ENCODE results near the gene CLDN3.

Gene CLDN3

DNA sequence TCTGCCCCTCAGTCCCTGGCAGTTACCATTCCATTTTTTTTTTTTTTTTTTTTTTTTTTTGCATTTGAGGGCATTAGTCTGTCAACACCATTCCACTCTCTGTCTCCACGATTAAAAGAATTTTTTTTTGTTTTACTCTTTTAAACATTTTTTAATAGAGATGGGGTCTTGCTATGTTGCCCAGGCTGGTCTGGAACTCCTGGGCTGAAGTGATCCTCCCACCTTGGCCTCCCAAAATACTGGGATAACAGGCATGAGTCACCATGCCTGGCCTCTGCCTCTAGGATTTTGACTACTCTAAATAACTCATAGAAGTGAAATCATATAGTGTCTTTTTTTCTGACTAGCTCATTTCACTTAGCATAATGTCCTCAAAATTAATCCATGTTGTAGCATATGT, 16.5 kb upstream of the CLDN3 start:
- Histone ChIP-seq H3K4me1 (ENCODE audit: insufficient read depth, poor library complexity, severe bottlenecking) (no peaks in the 10 kb centered on the region), H3K9me3 (ENCODE audit: severe bottlenecking) (peaks cover 3% of the 10 kb centered on the region), H3K4me3 (ENCODE audit: severe bottlenecking) (no peak overlapping the region), H3K27ac (ENCODE audit: poor library complexity, severe bottlenecking) (no peak overlapping the region), H3K27me3 (ENCODE audit: insufficient read depth, poor library complexity, severe bottlenecking) (no peaks in the 10 kb centered on the region), H3K36me3 (ENCODE audit: low read depth) (no peaks in the 10 kb centered on the region)
- no peak for DNase-seq (ENCODE audit: low spot score)
- TF ChIP-seq, protein P1, sequence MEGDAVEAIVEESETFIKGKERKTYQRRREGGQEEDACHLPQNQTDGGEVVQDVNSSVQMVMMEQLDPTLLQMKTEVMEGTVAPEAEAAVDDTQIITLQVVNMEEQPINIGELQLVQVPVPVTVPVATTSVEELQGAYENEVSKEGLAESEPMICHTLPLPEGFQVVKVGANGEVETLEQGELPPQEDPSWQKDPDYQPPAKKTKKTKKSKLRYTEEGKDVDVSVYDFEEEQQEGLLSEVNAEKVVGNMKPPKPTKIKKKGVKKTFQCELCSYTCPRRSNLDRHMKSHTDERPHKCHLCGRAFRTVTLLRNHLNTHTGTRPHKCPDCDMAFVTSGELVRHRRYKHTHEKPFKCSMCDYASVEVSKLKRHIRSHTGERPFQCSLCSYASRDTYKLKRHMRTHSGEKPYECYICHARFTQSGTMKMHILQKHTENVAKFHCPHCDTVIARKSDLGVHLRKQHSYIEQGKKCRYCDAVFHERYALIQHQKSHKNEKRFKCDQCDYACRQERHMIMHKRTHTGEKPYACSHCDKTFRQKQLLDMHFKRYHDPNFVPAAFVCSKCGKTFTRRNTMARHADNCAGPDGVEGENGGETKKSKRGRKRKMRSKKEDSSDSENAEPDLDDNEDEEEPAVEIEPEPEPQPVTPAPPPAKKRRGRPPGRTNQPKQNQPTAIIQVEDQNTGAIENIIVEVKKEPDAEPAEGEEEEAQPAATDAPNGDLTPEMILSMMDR (IDR thresholded peaks at IDR 0.05; ENCODE audit: poor library complexity, severe bottlenecking), result no peak
- ATAC-seq (ENCODE audit: low read depth), result no peak

DNA sequence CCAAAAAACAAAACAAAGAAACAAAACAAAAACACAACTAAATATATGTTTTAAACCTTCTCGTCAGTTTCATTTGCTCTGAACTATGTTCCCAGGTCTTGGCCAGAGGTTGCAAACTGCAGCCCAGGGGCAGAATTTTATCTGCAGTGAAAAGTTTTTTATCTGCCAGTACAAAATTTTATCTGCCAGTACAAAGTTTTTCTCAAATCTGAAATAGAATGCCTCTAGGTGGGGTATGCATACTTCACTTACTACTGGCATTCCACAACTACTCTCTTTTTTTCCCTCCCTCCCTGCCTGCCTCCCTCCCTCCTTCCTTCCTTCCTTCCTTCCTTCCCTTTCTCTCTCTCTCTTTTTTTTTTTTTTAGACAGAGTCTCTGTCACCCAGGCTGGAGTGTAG, 9.4 kb upstream of the CLDN3 start:
- Histone ChIP-seq H3K27me3 (ENCODE audit: insufficient read depth, poor library complexity, severe bottlenecking) (no peaks in the 10 kb centered on the region), H3K4me3 (ENCODE audit: severe bottlenecking) (no peak overlapping the region), H3K4me1 (ENCODE audit: insufficient read depth, poor library complexity, severe bottlenecking) (no peaks in the 10 kb centered on the region), H3K27ac (ENCODE audit: poor library complexity, severe bottlenecking) (no peak overlapping the region), H3K9me3 (ENCODE audit: severe bottlenecking) (no peaks in the 10 kb centered on the region), H3K36me3 (ENCODE audit: low read depth) (no peaks in the 10 kb centered on the region)
- DNase-seq (ENCODE audit: low spot score), result no peak
- ATAC-seq (ENCODE audit: low read depth), result no peak
- TF ChIP-seq, protein P1 (IDR thresholded peaks at IDR 0.05; ENCODE audit: poor library complexity, severe bottlenecking), result no peak

DNA sequence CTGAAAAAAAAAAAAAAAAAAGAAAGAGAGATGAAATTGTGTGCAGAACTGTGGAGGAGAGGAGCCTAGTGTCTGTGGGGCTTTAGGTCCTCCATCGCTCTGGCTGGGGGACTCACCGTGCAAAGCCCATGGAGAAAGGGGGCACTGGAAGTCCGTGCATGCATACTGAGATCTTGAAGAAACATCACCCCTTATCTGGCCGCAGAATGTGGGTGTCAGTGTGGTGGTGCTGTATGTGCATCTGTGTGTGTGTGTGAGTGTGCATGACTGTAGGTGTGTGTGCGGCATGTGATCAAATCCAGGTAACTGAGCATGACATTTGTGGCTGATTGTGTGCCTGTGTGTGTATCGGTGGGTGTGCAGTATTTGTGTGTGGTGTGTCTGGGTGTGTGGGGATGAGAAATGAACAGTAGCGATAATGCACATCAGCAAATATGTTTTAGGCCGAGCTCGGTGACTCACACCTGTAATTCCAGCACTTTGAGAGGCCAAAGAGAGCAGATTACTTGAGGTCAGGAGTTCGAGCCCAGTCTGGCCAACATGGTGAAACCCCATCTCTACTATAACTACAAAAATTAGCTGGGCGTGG, 8.8 kb upstream of the CLDN3 start:
- Histone ChIP-seq H3K27me3 (ENCODE audit: insufficient read depth, poor library complexity, severe bottlenecking) (no peaks in the 10 kb centered on the region), H3K9me3 (ENCODE audit: severe bottlenecking) (no peaks in the 10 kb centered on the region), H3K27ac (ENCODE audit: poor library complexity, severe bottlenecking) (no peak overlapping the region), H3K4me3 (ENCODE audit: severe bottlenecking) (no peak overlapping the region), H3K4me1 (ENCODE audit: insufficient read depth, poor library complexity, severe bottlenecking) (no peaks in the 10 kb centered on the region), H3K36me3 (ENCODE audit: low read depth) (no peaks in the 10 kb centered on the region)
- TF ChIP-seq, protein P1 (IDR thresholded peaks at IDR 0.05; ENCODE audit: poor library complexity, severe bottlenecking), result no peak
- ATAC-seq (ENCODE audit: low read depth) (no peak), DNase-seq (ENCODE audit: low spot score) (no peak)

DNA sequence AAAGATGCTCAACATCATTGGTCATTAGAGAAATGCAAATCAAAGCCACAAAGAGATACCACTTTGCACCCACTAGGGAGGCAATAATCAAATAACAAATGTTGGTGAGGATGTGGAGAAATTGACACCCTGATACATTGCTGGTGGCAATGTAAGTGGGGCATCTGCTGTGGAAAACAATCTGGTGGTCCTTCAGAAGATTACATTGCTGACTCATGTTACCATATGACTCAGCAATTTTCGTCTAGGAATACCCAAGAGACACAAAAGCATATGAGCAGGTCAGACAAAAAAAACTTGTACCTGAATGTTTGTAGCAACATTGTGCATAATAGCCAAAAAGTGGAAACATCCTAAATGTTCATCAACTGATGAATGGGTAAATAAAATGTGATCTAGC, 4.9 kb upstream of the CLDN3 start:
- no peaks in the 10 kb centered on the region for H3K36me3 ChIP-seq (ENCODE audit: low read depth)
- DNase-seq (ENCODE audit: low spot score) (no peak), ATAC-seq (ENCODE audit: low read depth) (no peak)
- TF ChIP-seq, protein P1 (IDR thresholded peaks at IDR 0.05; ENCODE audit: poor library complexity, severe bottlenecking), result no peak
- H3K4me1 ChIP-seq (ENCODE audit: insufficient read depth, poor library complexity, severe bottlenecking), result no peaks in the 10 kb centered on the region
- no peak overlapping the region for H3K27ac ChIP-seq (ENCODE audit: poor library complexity, severe bottlenecking)
- no peaks in the 10 kb centered on the region for H3K9me3 ChIP-seq (ENCODE audit: severe bottlenecking)
- H3K27me3 ChIP-seq (ENCODE audit: insufficient read depth, poor library complexity, severe bottlenecking), result peaks cover 10% of the 10 kb centered on the region
- no peak overlapping the region for H3K4me3 ChIP-seq (ENCODE audit: severe bottlenecking)

DNA sequence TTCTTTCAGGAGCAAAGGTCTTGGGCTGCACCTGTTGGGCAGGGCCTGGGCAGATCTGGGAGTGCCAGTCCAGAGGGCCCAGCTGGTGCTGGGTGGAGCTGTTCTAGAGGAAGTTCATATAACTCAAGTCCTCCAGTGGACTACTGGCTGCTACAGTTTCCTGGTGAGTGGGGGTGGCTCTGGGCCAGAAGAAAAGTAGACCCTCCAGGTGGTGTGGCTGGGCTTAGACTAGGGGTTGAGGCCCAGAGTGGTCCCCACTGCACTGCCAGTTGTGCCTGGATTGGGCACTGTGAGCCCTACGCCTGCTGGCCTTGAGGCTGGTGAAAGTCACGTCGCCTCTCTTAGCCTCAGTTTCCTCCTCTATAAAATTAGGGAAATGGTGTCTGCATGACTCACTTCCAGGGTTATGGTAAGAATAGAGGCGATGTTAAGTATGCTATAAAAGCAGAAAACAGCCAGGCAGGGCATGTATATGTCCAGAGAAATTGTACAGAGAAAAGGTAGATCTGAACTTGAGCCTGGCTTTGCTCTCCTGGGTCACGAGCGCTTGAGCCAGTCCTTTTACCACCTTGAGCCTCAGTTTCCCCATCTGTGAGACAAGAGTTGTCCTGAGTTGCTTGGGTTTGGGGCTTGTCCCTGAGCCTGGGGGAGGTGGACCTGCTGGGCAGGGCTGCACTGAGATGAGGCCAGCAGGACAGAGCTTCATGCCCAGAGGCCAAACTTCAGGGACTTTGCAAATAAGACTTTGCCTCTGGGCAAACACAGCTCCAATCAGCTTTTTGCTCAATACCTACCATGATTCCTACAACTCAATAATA, 3.8 kb upstream of the CLDN3 start:
- H3K27me3 ChIP-seq (ENCODE audit: insufficient read depth, poor library complexity, severe bottlenecking), result peaks cover 14% of the 10 kb centered on the region
- H3K9me3 ChIP-seq (ENCODE audit: severe bottlenecking), result no peaks in the 10 kb centered on the region
- H3K36me3 ChIP-seq (ENCODE audit: low read depth), result no peaks in the 10 kb centered on the region
- H3K27ac ChIP-seq (ENCODE audit: poor library complexity, severe bottlenecking), result no peak overlapping the region
- TF ChIP-seq, protein P1 (IDR thresholded peaks at IDR 0.05; ENCODE audit: poor library complexity, severe bottlenecking), result no peak
- ATAC-seq (ENCODE audit: low read depth), result no peak
- no peak for DNase-seq (ENCODE audit: low spot score)
- no peaks in the 10 kb centered on the region for H3K4me1 ChIP-seq (ENCODE audit: insufficient read depth, poor library complexity, severe bottlenecking)
- H3K4me3 ChIP-seq (ENCODE audit: severe bottlenecking), result no peak overlapping the region

All from RWPE2 (cell line).